ENCODE results near the gene IFITM10. TPM values are rescaled to one million over a fixed set of nuclear protein-coding genes. Genes with fewer than 3 reads are reported as not detected.

Gene IFITM10
- total RNA-seq, 1 experiment from 2014 or later: 0.59 TPM

- no peak overlapping the region for H2BK20ac ChIP-seq (ENCODE audit: low read depth, low read length, poor library complexity, severe bottlenecking)
- H3K9ac ChIP-seq (ENCODE audit: extremely low read depth, insufficient read length, low read length): no peak overlapping the region
- peaks cover 7% of the 10 kb centered on the region; the same call in 1 of the 2 replicates for H3K27me3 ChIP-seq (ENCODE audit: insufficient read depth, low read length)
- no peak for DNase-seq
- no peak overlapping the region for H3T11ph ChIP-seq (ENCODE audit: low read length)
- H3K23me2 ChIP-seq (ENCODE audit: insufficient read length, low read depth, low read length, poor library complexity, severe bottlenecking): peaks cover under 1% of the 10 kb centered on the region
- no peaks in the 10 kb centered on the region for H4K20me1 ChIP-seq (ENCODE audit: control insufficient read depth, insufficient read depth, insufficient read length)
- no peak overlapping the region for H3K27ac Mint-ChIP-seq
- H2BK120ac ChIP-seq (ENCODE audit: low read depth, low read length, poor library complexity, severe bottlenecking): no peak overlapping the region
- H3K79me2 ChIP-seq (ENCODE audit: insufficient read depth, low read length): no peaks in the 10 kb centered on the region
- H2AK5ac ChIP-seq (ENCODE audit: insufficient read length, low read length): no peak overlapping the region
- no peaks in the 10 kb centered on the region for H3K9me3 Mint-ChIP-seq
- TF ChIP-seq CTCF (conservative IDR thresholded peaks at IDR 0.05): no peak
- no peak overlapping the region for H3K4me2 ChIP-seq (ENCODE audit: insufficient read depth, insufficient read length, low read length)
- H3K56ac ChIP-seq (ENCODE audit: insufficient read length, low read depth, low read length): no peak overlapping the region
- H3K4ac ChIP-seq (ENCODE audit: low read depth, low read length): no peak overlapping the region
- no peak overlapping the region for H2BK12ac ChIP-seq (ENCODE audit: insufficient read length, low read depth, low read length)
- H3K27ac ChIP-seq (ENCODE audit: insufficient read length, low read depth, low read length): no peak overlapping the region
- peaks cover 3 to 20% (median 17%) of the 10 kb centered on the region in 3 experiments for H3K36me3 Mint-ChIP-seq (ENCODE audit: insufficient read depth in 1 of 3, low read depth in 3 of 3)
- no peak overlapping the region for H2AFZ ChIP-seq (ENCODE audit: low read length)
- no CpG with 5 or more reads among the region's 14 CpGs for WGBS (ENCODE audit: extremely low coverage, insufficient read length, low lambda C conversion rate)
- H4K5ac ChIP-seq (ENCODE audit: insufficient read length, low read depth, low read length): no peak overlapping the region
- H2BK5ac ChIP-seq (ENCODE audit: insufficient read length, low read length): no peak overlapping the region
- no peak overlapping the region for H3K14ac ChIP-seq (ENCODE audit: insufficient read depth, low read length)
- H3K9me3 ChIP-seq (ENCODE audit: control insufficient read depth, low read depth, low read length): no peaks in the 10 kb centered on the region
- peaks cover 12 to 15% of the 10 kb centered on the region in 2 experiments for H3K4me1 Mint-ChIP-seq
- no peak overlapping the region for H3K4me3 Mint-ChIP-seq
- no peak overlapping the region for H3K23ac ChIP-seq (ENCODE audit: insufficient read length, low read depth, low read length)
- H3K27me3 Mint-ChIP-seq (ENCODE audit: low read depth): peaks cover 16% of the 10 kb centered on the region
- no peak overlapping the region for H4K91ac ChIP-seq (ENCODE audit: insufficient read length, low read depth, low read length)
- no peak overlapping the region for H4K8ac ChIP-seq (replicated peaks; ENCODE audit: insufficient read length, low read depth, low read length)
- H3K4me1 ChIP-seq (ENCODE audit: insufficient read depth, low read length): no peaks in the 10 kb centered on the region; the same call in 1 of the 2 replicates
- no peak overlapping the region for H2BK15ac ChIP-seq (ENCODE audit: low read depth, low read length)
- no peaks in the 10 kb centered on the region for H3K79me1 ChIP-seq (ENCODE audit: insufficient read depth, low read depth, low read length, poor library complexity, severe bottlenecking)
- H3K18ac ChIP-seq (ENCODE audit: insufficient read length, low read depth, low read length): no peak overlapping the region
These were observed 3.5 kb upstream of the IFITM10 start for GRCh38 chr11:1753929-1754305.

All from H9 (cell line).